SK-N-MC (cell line): Measurements from ENCODE around the gene ICAM2.

Experiments used
- EZH2 ChIP-seq: fragments of 200-600 bp; sonication (generic); IDR thresholded peaks from one replicate; pipeline ENCODE4 v1.6.1; 2017; ENCODE audit warnings: antibody characterized with exemption
- FOXP2 ChIP-seq: optimal IDR thresholded peaks from 2 replicates; pipeline ENCODE3; 2011; ENCODE audit warnings: mild to moderate bottlenecking, moderate library complexity; ENCODE audit not compliant: insufficient read depth; ENCODE audit errors: extremely low read length, control extremely low read depth
- POLR2AphosphoS5 ChIP-seq: IDR thresholded peaks from 2 replicates; pipeline ENCODE4 v1.6.1; 2012; ENCODE audit warnings: mild to moderate bottlenecking, low read depth, low read length, borderline replicate concordance

- TF ChIP-seq POLR2AphosphoS5 (no peak), EZH2 (no peak), FOXP2 (no peak)
Measured at GRCh38 chr17:64056269-64057005, 36.0 kb upstream of the ICAM2 start.
